Measurements from ENCODE around the gene AQP6.

- TF ChIP-seq EZH2 (IDR thresholded peaks at IDR 0.05; ENCODE audit: insufficient read depth, poor library complexity, severe bottlenecking) (no peak), EZH2phosphoT487 (IDR thresholded peaks at IDR 0.05; ENCODE audit: insufficient read depth, low read depth) (no peak)
Measured at GRCh38 chr12:49952391-49953055, 20.2 kb upstream of the AQP6 start.

All from GM23248 (cell line).